Endothelial cell of umbilical vein (primary cell): ENCODE results near the gene HECW1.

Experiments used
- CTCF ChIP-seq, 2 donors: IDR thresholded peaks; 1 replicate in 1 of 2; 2 replicates in 1 of 2; pipeline ENCODE4 v1.5.1; 2011; ENCODE audit warnings: low read length in 2 of 2, mild to moderate bottlenecking in 2 of 2, moderate library complexity in 2 of 2, control low read depth in 1 of 2, inconsistent platforms in 1 of 2, low read depth in 1 of 2; ENCODE audit not compliant: insufficient read depth in 1 of 2; ENCODE audit errors: extremely low read depth in 1 of 2
- EZH2 ChIP-seq: IDR thresholded peaks from 2 replicates; pipeline ENCODE4 v1.6.1; 2012; ENCODE audit warnings: borderline replicate concordance, low read depth, mild to moderate bottlenecking, moderate library complexity, low read length, inconsistent platforms; ENCODE audit not compliant: severe bottlenecking
- FOS ChIP-seq: IDR thresholded peaks from 2 replicates; pipeline ENCODE4 v1.6.1; 2011; ENCODE audit warnings: mild to moderate bottlenecking, low read length, moderate library complexity, borderline replicate concordance; ENCODE audit not compliant: insufficient read depth
- JUN ChIP-seq: IDR thresholded peaks from 2 replicates; pipeline ENCODE4 v1.6.1; 2011; ENCODE audit warnings: borderline replicate concordance, low read depth; ENCODE audit not compliant: insufficient read length, insufficient read depth
- POLR2A ChIP-seq: IDR thresholded peaks from 2 replicates; pipeline ENCODE4 v1.6.1; 2012; ENCODE audit warnings: low read depth, mild to moderate bottlenecking, control low read depth, low read length
- POLR2AphosphoS5 ChIP-seq: IDR thresholded peaks from 2 replicates; pipeline ENCODE4 v1.6.1; 2012; ENCODE audit warnings: low read depth, mild to moderate bottlenecking, control low read depth, low read length, moderate library complexity; ENCODE audit not compliant: insufficient read depth
- TF ChIP-seq, protein P1 (sequence below): IDR thresholded peaks from 2 replicates; pipeline ENCODE4 v1.6.1; 2011; ENCODE audit not compliant: insufficient read depth, insufficient read length

- TF ChIP-seq JUN = no peak
- TF ChIP-seq CTCF (IDR thresholded peaks at IDR 0.05; ENCODE audit: extremely low read depth in 1 of 2, insufficient read depth in 1 of 2, low read depth in 1 of 2, low read length in 2 of 2) = no peak
- TF ChIP-seq, protein P1, sequence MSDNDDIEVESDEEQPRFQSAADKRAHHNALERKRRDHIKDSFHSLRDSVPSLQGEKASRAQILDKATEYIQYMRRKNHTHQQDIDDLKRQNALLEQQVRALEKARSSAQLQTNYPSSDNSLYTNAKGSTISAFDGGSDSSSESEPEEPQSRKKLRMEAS = no peak
- TF ChIP-seq FOS = no peak
- TF ChIP-seq POLR2A = no peak
- no peak for TF ChIP-seq EZH2
- no peak for TF ChIP-seq POLR2AphosphoS5
These were observed 449.9 kb downstream of the HECW1 start for GRCh38 chr7:43562383-43562782.
